MM.1S (cell line): ENCODE results near the gene AOC3.

Source experiments
- EZH2 ChIP-seq: fragments of 300-600 bp; sonication (generic); optimal IDR thresholded peaks from 2 replicates; pipeline ENCODE3; 2017; ENCODE audit warnings: low read depth, mild to moderate bottlenecking, antibody characterized with exemption, low read length, mixed read lengths
- TF ChIP-seq, protein P1 (sequence below): fragments of 300-600 bp; sonication (generic); IDR thresholded peaks from 2 replicates; pipeline ENCODE4 v1.5.1; 2016; ENCODE audit warnings: antibody characterized with exemption, low read length, mixed read lengths

DNA sequence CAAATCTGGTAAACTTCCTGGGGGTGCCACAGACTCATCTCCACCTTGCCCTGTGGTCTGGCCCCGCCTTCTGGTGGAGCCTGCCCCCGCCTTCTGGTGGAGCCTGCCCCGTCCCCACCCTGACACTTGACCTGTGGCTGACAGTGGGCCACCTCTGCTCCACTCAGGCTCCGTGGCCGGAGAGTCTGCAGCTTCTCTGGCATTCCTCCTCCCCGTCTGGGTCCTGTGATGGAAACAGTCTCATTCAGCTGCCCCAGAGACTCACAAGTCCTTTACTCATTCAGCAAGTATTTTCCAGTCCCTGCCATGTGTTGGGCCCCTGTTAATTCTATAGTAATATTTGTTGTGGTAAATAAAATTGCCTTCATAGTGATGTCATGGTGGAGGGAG lies 28.6 kb downstream of the AOC3 start:
- TF ChIP-seq, protein P1, sequence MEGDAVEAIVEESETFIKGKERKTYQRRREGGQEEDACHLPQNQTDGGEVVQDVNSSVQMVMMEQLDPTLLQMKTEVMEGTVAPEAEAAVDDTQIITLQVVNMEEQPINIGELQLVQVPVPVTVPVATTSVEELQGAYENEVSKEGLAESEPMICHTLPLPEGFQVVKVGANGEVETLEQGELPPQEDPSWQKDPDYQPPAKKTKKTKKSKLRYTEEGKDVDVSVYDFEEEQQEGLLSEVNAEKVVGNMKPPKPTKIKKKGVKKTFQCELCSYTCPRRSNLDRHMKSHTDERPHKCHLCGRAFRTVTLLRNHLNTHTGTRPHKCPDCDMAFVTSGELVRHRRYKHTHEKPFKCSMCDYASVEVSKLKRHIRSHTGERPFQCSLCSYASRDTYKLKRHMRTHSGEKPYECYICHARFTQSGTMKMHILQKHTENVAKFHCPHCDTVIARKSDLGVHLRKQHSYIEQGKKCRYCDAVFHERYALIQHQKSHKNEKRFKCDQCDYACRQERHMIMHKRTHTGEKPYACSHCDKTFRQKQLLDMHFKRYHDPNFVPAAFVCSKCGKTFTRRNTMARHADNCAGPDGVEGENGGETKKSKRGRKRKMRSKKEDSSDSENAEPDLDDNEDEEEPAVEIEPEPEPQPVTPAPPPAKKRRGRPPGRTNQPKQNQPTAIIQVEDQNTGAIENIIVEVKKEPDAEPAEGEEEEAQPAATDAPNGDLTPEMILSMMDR = no peak
- TF ChIP-seq EZH2 = no peak
